WTC11 (cell line): ENCODE results near the gene GPR61. TPM values are rescaled to one million over a fixed set of nuclear protein-coding genes. Genes with fewer than 3 reads are reported as not detected.

Experiments used
- ATAC-seq: fragments of 200-7000 bp; cut with Tn5 transposase; 2 replicates; pipeline ENCODE4 v1.10.0; 2021; ENCODE audit warnings: mild to moderate bottlenecking, moderate library complexity
- CTCF ChIA-PET: fragments of 300-600 bp; sonication (Branson Sonifier 250); formaldehyde crosslinking; loops from one replicate; lab custom pipeline; 2021; ENCODE audit warnings: antibody characterized with exemption; lab: Charles Lee
- POLR2A ChIA-PET: fragments of 350-600 bp; sonication (Branson Sonifier 250); formaldehyde crosslinking; loops from one replicate; lab custom pipeline; 2021; ENCODE audit warnings: antibody characterized with exemption; lab: Charles Lee
- DNase-seq: peaks from one replicate; pipeline ENCODE4 v3.0.0; 2021; ENCODE audit warnings: low spot score
- H3K27ac Mint-ChIP-seq: 2 replicates; pipeline ENCODE4 v1.8.0; 2021; ENCODE audit warnings: mixed read lengths
- H3K27me3 Mint-ChIP-seq: 2 replicates; pipeline ENCODE4 v1.8.0; 2021; ENCODE audit warnings: low read depth, mild to moderate bottlenecking, moderate library complexity, mixed read lengths
- H3K36me3 Mint-ChIP-seq: 2 replicates; pipeline ENCODE4 v1.8.0; 2021; ENCODE audit warnings: mixed read lengths
- H3K4me1 Mint-ChIP-seq: 2 replicates; pipeline ENCODE4 v1.8.0; 2022; ENCODE audit warnings: mixed read lengths
- H3K4me3 Mint-ChIP-seq: 2 replicates; pipeline ENCODE4 v1.8.0; 2021; ENCODE audit warnings: mild to moderate bottlenecking, moderate library complexity, mixed read lengths
- H3K9me3 Mint-ChIP-seq: 2 replicates; pipeline ENCODE4 v1.8.0; 2021; ENCODE audit warnings: mixed read lengths
- CBFB ChIP-seq: sonication (generic); formaldehyde crosslinking; IDR thresholded peaks from 2 replicates; pipeline ENCODE4 v1.8.1; 2022; ENCODE audit warnings: mild to moderate bottlenecking, low read depth, missing genetic modification reagents
- CREB1 ChIP-seq: sonication (generic); formaldehyde crosslinking; IDR thresholded peaks from 2 replicates; pipeline ENCODE4 v1.8.0; 2023; ENCODE audit warnings: mild to moderate bottlenecking, missing genetic modification reagents
- GTF2I ChIP-seq: fragments of 250-450 bp; sonication (Bioruptor Pico); conservative IDR thresholded peaks from 2 replicates; pipeline ENCODE4 v1.4.0; 2021; ENCODE audit warnings: mild to moderate bottlenecking
- JUN ChIP-seq: sonication (generic); formaldehyde crosslinking; IDR thresholded peaks from 2 replicates; pipeline ENCODE4 v1.8.0; 2023; ENCODE audit warnings: mild to moderate bottlenecking, missing genetic modification reagents
- MLX ChIP-seq: sonication (generic); formaldehyde crosslinking; IDR thresholded peaks from 2 replicates; pipeline ENCODE4 v1.8.1; 2023; ENCODE audit warnings: mild to moderate bottlenecking, missing genetic modification reagents, moderate library complexity
- MXD4 ChIP-seq: fragments of 250-450 bp; sonication (Bioruptor Pico); IDR thresholded peaks from 2 replicates; pipeline ENCODE4 v1.8.0; 2021; ENCODE audit warnings: mild to moderate bottlenecking, moderate library complexity, borderline replicate concordance
- NFATC4 ChIP-seq: fragments of 250-450 bp; sonication (Bioruptor Pico); IDR thresholded peaks from 2 replicates; pipeline ENCODE4 v1.9.0; 2021; ENCODE audit warnings: mild to moderate bottlenecking
- NR2C2 ChIP-seq: sonication (generic); formaldehyde crosslinking; IDR thresholded peaks from 2 replicates; pipeline ENCODE4 v1.8.0; 2022; ENCODE audit warnings: mild to moderate bottlenecking, missing genetic modification reagents
- OVOL2 ChIP-seq: fragments of 250-450 bp; sonication (Bioruptor Pico); IDR thresholded peaks from 2 replicates; pipeline ENCODE4 v1.9.0; 2021; ENCODE audit warnings: mild to moderate bottlenecking, borderline replicate concordance
- RELA ChIP-seq: sonication (generic); formaldehyde crosslinking; IDR thresholded peaks from 2 replicates; pipeline ENCODE4 v1.8.1; 2022; ENCODE audit warnings: missing genetic modification reagents, mild to moderate bottlenecking, borderline replicate concordance
- USF2 ChIP-seq: sonication (generic); formaldehyde crosslinking; IDR thresholded peaks from 2 replicates; pipeline ENCODE4 v1.8.1; 2023; ENCODE audit warnings: mild to moderate bottlenecking, missing genetic modification reagents, moderate library complexity
- ZNF138 ChIP-seq: sonication (generic); formaldehyde crosslinking; conservative IDR thresholded peaks from 2 replicates; pipeline ENCODE4 v1.8.1; 2022; ENCODE audit warnings: mild to moderate bottlenecking, moderate library complexity, missing genetic modification reagents
- ZNF263 ChIP-seq: sonication (generic); formaldehyde crosslinking; IDR thresholded peaks from 2 replicates; pipeline ENCODE4 v1.8.1; 2022; ENCODE audit warnings: low read depth, mild to moderate bottlenecking, moderate library complexity, missing genetic modification reagents
- ZNF512 ChIP-seq: sonication (generic); formaldehyde crosslinking; IDR thresholded peaks from 2 replicates; pipeline ENCODE4 v1.8.1; 2022; ENCODE audit warnings: missing genetic modification reagents, borderline replicate concordance
- total RNA-seq: library from RNA; stranded (reverse); gene quantifications from 3 replicates; pipeline ENCODE4 v1.2.3, GENCODE V29; 2021
- TF ChIP-seq, protein P1 (sequence below): fragments of 250-450 bp; sonication (Bioruptor Pico); IDR thresholded peaks from 2 replicates; pipeline ENCODE4 v1.9.0; 2021; ENCODE audit warnings: mild to moderate bottlenecking
- TF ChIP-seq, protein P2 (sequence below): fragments of 250-450 bp; sonication (Bioruptor Pico); IDR thresholded peaks from 2 replicates; pipeline ENCODE4 v1.9.0; 2021; ENCODE audit warnings: mild to moderate bottlenecking, borderline replicate concordance
- TF ChIP-seq, protein P3 (sequence below): fragments of 250-450 bp; sonication (Bioruptor Pico); conservative IDR thresholded peaks from 2 replicates; pipeline ENCODE4 v1.9.0; 2021; ENCODE audit warnings: mild to moderate bottlenecking

The GPR61 gene
- total RNA-seq, 1 experiment from 2014 or later: 0.42 TPM

- Mint-ChIP-seq H3K4me3 (no peak overlapping the region), H3K4me1 (peaks cover 9% of the 10 kb centered on the region), H3K27me3 (peaks cover 32% of the 10 kb centered on the region), H3K9me3 (no peaks in the 10 kb centered on the region), H3K27ac (no peak overlapping the region), H3K36me3 (no peaks in the 10 kb centered on the region)
- ChIA-PET CTCF (interaction anchor here (0.7 to 5.6 kb wide), 4 partner anchors 16 to 470 kb away, joined by 3 to 56 read pairs (median 14); partner anchors contain the start of genes AHCYL1 and CYB561D1), POLR2A (interaction anchor here (0.5 kb wide), 1 partner anchor 63 kb away, joined by 3 read pairs; no protein-coding TSS in a partner anchor)
- TF ChIP-seq USF2 (CRISPR knock-in tag): no peak
- TF ChIP-seq CREB1 (CRISPR knock-in tag): no peak
- no peak for TF ChIP-seq OVOL2 (CRISPR knock-in tag)
- no peak for TF ChIP-seq RELA (CRISPR knock-in tag)
- ATAC-seq: no peak
- no peak for DNase-seq
Observed at GRCh38 chr1:109514846-109515245, 24.8 kb upstream of the GPR61 start.

DNA sequence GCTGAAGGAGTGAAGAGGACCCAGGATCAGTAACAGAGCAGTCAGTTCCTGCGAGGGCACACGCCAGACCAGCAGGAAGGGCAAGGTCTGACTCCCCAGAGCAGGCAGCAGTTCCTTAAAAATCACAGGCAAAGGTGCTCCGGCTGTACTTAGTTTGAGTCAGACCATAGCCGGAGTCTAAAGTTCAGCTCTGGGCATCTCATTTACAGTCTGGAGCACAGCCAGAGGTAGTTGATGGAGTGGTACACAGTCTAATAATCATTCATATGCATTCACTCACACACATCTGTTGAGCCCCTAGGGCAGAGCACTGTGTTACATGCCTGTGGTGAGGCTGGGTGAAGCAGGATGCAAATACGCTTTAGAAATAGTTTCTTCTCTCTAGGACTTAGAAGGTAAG, 22.8 kb upstream of the GPR61 start:
- no peak overlapping the region for H3K4me3 Mint-ChIP-seq
- H3K4me1 Mint-ChIP-seq: no peaks in the 10 kb centered on the region
- no peak overlapping the region for H3K27ac Mint-ChIP-seq
- ATAC-seq (no peak), DNase-seq (no peak)
- ChIA-PET CTCF (interaction anchor here (1.0 to 5.6 kb wide), 4 partner anchors 15 to 23 kb away, joined by 4 to 56 read pairs (median 15); partner anchors contain the start of gene CYB561D1), POLR2A (no interaction called here)
- peaks cover 12% of the 10 kb centered on the region for H3K27me3 Mint-ChIP-seq
- no peaks in the 10 kb centered on the region for H3K36me3 Mint-ChIP-seq
- no peaks in the 10 kb centered on the region for H3K9me3 Mint-ChIP-seq
- TF ChIP-seq NFATC4 (no peak), OVOL2 (CRISPR knock-in tag) (no peak), MLX (no peak), ZNF512 (CRISPR knock-in tag) (no peak), NR2C2 (no peak), CBFB (CRISPR knock-in tag) (no peak)
- TF ChIP-seq, protein P1, sequence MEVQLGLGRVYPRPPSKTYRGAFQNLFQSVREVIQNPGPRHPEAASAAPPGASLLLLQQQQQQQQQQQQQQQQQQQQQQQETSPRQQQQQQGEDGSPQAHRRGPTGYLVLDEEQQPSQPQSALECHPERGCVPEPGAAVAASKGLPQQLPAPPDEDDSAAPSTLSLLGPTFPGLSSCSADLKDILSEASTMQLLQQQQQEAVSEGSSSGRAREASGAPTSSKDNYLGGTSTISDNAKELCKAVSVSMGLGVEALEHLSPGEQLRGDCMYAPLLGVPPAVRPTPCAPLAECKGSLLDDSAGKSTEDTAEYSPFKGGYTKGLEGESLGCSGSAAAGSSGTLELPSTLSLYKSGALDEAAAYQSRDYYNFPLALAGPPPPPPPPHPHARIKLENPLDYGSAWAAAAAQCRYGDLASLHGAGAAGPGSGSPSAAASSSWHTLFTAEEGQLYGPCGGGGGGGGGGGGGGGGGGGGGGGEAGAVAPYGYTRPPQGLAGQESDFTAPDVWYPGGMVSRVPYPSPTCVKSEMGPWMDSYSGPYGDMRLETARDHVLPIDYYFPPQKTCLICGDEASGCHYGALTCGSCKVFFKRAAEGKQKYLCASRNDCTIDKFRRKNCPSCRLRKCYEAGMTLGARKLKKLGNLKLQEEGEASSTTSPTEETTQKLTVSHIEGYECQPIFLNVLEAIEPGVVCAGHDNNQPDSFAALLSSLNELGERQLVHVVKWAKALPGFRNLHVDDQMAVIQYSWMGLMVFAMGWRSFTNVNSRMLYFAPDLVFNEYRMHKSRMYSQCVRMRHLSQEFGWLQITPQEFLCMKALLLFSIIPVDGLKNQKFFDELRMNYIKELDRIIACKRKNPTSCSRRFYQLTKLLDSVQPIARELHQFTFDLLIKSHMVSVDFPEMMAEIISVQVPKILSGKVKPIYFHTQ (CRISPR knock-in tag): no peak
- TF ChIP-seq, protein P2, sequence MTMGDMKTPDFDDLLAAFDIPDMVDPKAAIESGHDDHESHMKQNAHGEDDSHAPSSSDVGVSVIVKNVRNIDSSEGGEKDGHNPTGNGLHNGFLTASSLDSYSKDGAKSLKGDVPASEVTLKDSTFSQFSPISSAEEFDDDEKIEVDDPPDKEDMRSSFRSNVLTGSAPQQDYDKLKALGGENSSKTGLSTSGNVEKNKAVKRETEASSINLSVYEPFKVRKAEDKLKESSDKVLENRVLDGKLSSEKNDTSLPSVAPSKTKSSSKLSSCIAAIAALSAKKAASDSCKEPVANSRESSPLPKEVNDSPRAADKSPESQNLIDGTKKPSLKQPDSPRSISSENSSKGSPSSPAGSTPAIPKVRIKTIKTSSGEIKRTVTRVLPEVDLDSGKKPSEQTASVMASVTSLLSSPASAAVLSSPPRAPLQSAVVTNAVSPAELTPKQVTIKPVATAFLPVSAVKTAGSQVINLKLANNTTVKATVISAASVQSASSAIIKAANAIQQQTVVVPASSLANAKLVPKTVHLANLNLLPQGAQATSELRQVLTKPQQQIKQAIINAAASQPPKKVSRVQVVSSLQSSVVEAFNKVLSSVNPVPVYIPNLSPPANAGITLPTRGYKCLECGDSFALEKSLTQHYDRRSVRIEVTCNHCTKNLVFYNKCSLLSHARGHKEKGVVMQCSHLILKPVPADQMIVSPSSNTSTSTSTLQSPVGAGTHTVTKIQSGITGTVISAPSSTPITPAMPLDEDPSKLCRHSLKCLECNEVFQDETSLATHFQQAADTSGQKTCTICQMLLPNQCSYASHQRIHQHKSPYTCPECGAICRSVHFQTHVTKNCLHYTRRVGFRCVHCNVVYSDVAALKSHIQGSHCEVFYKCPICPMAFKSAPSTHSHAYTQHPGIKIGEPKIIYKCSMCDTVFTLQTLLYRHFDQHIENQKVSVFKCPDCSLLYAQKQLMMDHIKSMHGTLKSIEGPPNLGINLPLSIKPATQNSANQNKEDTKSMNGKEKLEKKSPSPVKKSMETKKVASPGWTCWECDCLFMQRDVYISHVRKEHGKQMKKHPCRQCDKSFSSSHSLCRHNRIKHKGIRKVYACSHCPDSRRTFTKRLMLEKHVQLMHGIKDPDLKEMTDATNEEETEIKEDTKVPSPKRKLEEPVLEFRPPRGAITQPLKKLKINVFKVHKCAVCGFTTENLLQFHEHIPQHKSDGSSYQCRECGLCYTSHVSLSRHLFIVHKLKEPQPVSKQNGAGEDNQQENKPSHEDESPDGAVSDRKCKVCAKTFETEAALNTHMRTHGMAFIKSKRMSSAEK (CRISPR knock-in tag): no peak

GRCh38 chr1:109517337-109517736, 22.3 kb upstream of the GPR61 start:
- H3K4me1 Mint-ChIP-seq: no peaks in the 10 kb centered on the region
- H3K9me3 Mint-ChIP-seq: no peaks in the 10 kb centered on the region
- no peak overlapping the region for H3K4me3 Mint-ChIP-seq
- ChIA-PET POLR2A (no interaction called here), CTCF (interaction anchor here (5.6 kb wide), 1 partner anchor 14 kb away, joined by 56 read pairs; no protein-coding TSS in a partner anchor)
- ATAC-seq (no peak), DNase-seq (no peak)
- H3K27ac Mint-ChIP-seq: no peak overlapping the region
- H3K36me3 Mint-ChIP-seq: no peaks in the 10 kb centered on the region
- peaks cover 9% of the 10 kb centered on the region for H3K27me3 Mint-ChIP-seq
- TF ChIP-seq ZNF138 (no peak), ZNF263 (CRISPR knock-in tag) (no peak), JUN (CRISPR knock-in tag) (no peak), MXD4 (no peak), GTF2I (CRISPR knock-in tag) (no peak), ZNF512 (CRISPR knock-in tag) (no peak)
- TF ChIP-seq, protein P3, sequence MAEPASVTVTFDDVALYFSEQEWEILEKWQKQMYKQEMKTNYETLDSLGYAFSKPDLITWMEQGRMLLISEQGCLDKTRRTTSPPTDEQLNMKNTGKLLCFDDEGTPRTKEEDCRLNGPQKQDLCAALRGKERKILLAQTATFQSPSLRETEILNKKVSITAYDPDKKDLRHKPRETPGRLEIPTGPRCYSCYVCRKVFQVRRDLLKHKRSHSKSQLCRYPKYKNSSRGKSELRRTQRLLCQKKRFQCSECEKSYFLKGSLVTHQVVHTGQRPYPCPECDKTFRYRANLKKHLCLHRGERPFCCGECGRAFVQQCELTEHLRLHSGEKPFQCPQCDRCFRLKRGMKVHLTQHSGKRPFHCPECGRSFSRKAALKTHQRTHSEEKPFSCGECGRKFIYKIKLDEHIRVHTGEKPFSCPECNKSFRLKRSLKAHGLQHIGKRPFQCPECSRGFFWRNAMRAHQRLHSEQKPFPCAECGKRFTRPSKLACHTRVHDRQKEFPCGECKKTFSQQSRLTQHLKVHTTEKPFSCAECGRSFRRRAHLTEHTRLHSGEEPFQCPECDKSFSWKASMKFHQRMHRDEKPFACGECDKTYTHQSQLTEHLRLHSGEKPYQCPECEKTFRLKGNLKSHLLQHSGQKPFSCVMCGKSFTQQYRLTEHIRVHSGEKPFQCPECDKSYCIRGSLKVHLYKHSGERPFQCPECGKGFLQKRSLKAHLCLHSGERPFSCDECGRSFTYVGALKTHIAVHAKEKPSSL (CRISPR knock-in tag): no peak
